ENCODE results near the gene MACROD2. TPM values are rescaled to one million over a fixed set of nuclear protein-coding genes. Genes with fewer than 3 reads are reported as not detected.

The MACROD2 gene
- polyA plus RNA-seq, 1 donor (not counting 4 experiments of a cell fraction or from before 2014, with no cell fraction given): 0.71 TPM

DNA sequence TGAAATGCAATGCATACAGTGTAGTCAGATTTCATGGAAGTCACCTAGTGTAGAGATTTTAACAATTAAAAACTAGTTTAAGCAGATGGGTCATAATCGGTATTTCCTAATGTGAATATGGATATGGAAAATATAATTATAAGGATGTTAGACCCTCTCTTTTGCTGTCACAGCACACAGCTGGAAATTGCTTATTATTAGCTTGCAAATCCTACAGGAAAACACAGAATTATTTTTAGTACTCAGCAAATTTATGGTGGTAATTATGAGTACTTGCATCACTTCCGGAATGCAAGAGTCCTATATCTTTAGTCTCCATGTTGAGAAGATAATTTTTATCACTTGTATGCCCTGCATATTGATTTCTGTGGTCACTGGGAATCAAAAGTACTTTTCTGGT is 1584.4 kb downstream of the MACROD2 start:
- Histone ChIP-seq H3K9ac (ENCODE audit: control insufficient read depth, extremely low read depth, insufficient read depth, low read length) (no peak overlapping the region), H3K9me3 (ENCODE audit: control insufficient read depth, low read depth, low read length) (no peaks in the 10 kb centered on the region), H3K79me2 (ENCODE audit: control insufficient read depth, insufficient read depth, low read length) (no peaks in the 10 kb centered on the region), H3K4me2 (ENCODE audit: control insufficient read depth, extremely low read depth, insufficient read depth, low read depth, low read length) (no peak overlapping the region), H3K4me1 (ENCODE audit: control insufficient read depth, extremely low read depth, insufficient read depth, low read length) (no peaks in the 10 kb centered on the region), H2AFZ (ENCODE audit: control insufficient read depth, low read length) (no peak overlapping the region), H3K27me3 (ENCODE audit: control insufficient read depth, extremely low read depth, insufficient read depth, low read length) (no peaks in the 10 kb centered on the region), H3K27ac (ENCODE audit: control insufficient read depth, insufficient read depth, low read length) (no peak overlapping the region), H3K4me3 (ENCODE audit: control insufficient read depth in 2 of 3, extremely low read depth in 1 of 3, insufficient read depth in 2 of 3, low read depth in 1 of 3, low read length in 3 of 3) (no peak overlapping the region), H3K9me1 (ENCODE audit: control insufficient read depth, extremely low read depth, insufficient read depth, low read length) (no peaks in the 10 kb centered on the region), H4K20me1 (ENCODE audit: control insufficient read depth, extremely low read depth, insufficient read depth, low read length) (no peaks in the 10 kb centered on the region), H3K36me3 (ENCODE audit: control insufficient read depth in 2 of 2, extremely low read depth in 1 of 2, insufficient read depth in 2 of 2, low read length in 2 of 2) (no peaks in the 10 kb centered on the region)
- dilution Hi-C loops (cut with MboI; ENCODE audit: extremely low pct_ligation_motif_present, low sequenced_read_pairs): no loop called here
- DNase-seq (ENCODE audit: low read depth, low spot score): no peak
- FAIRE-seq: no peak
- TF ChIP-seq EZH2 (IDR thresholded peaks at IDR 0.05; ENCODE audit: low read length) (no peak), CTCF (optimal IDR thresholded peaks at IDR 0.05 in 1 of 3, IDR thresholded peaks at IDR 0.05 in 1 of 3, conservative IDR thresholded peaks at IDR 0.05 in 1 of 3; ENCODE audit: extremely low read depth in 1 of 3, insufficient read depth in 2 of 3, low read length in 3 of 3) (no peak)

GRCh38 chr20:15582146-15582760 is 1586.9 kb downstream of the MACROD2 start:
- Histone ChIP-seq H3K4me1 (ENCODE audit: control insufficient read depth, extremely low read depth, insufficient read depth, low read length) (no peaks in the 10 kb centered on the region), H4K20me1 (ENCODE audit: control insufficient read depth, extremely low read depth, insufficient read depth, low read length) (no peaks in the 10 kb centered on the region), H3K4me2 (ENCODE audit: control insufficient read depth, extremely low read depth, insufficient read depth, low read depth, low read length) (no peak overlapping the region), H3K4me3 (ENCODE audit: control insufficient read depth in 2 of 3, extremely low read depth in 1 of 3, insufficient read depth in 2 of 3, low read depth in 1 of 3, low read length in 3 of 3) (no peak overlapping the region), H3K27ac (ENCODE audit: control insufficient read depth, insufficient read depth, low read length) (no peak overlapping the region), H3K36me3 (ENCODE audit: control insufficient read depth in 2 of 2, extremely low read depth in 1 of 2, insufficient read depth in 2 of 2, low read length in 2 of 2) (no peaks in the 10 kb centered on the region), H3K9me3 (ENCODE audit: control insufficient read depth, low read depth, low read length) (no peaks in the 10 kb centered on the region), H3K79me2 (ENCODE audit: control insufficient read depth, insufficient read depth, low read length) (no peaks in the 10 kb centered on the region), H3K9me1 (ENCODE audit: control insufficient read depth, extremely low read depth, insufficient read depth, low read length) (no peaks in the 10 kb centered on the region), H3K9ac (ENCODE audit: control insufficient read depth, extremely low read depth, insufficient read depth, low read length) (no peak overlapping the region), H2AFZ (ENCODE audit: control insufficient read depth, low read length) (no peak overlapping the region), H3K27me3 (ENCODE audit: control insufficient read depth, extremely low read depth, insufficient read depth, low read length) (no peaks in the 10 kb centered on the region)
- TF ChIP-seq EZH2 (IDR thresholded peaks at IDR 0.05; ENCODE audit: low read length): no peak
- TF ChIP-seq CTCF (optimal IDR thresholded peaks at IDR 0.05 in 1 of 3, IDR thresholded peaks at IDR 0.05 in 1 of 3, conservative IDR thresholded peaks at IDR 0.05 in 1 of 3; ENCODE audit: extremely low read depth in 1 of 3, insufficient read depth in 2 of 3, low read length in 3 of 3): no peak
- no peak for DNase-seq (ENCODE audit: low read depth, low spot score)
- dilution Hi-C loops (cut with MboI; ENCODE audit: extremely low pct_ligation_motif_present, low sequenced_read_pairs): no loop called here
- FAIRE-seq: no peak
